ES-I3 (cell line): Measurements from ENCODE around the gene VPS13C.

Experiments
- H3K36me3 ChIP-seq: 2 replicates; pipeline ENCODE4 v1.6.1; 2013; ENCODE audit warnings: mild to moderate bottlenecking, low read length, control low read depth, moderate library complexity; ENCODE audit not compliant: insufficient read depth
- H3K4me1 ChIP-seq: 2 replicates; pipeline ENCODE4 v1.6.1; 2013; ENCODE audit warnings: mild to moderate bottlenecking, control low read depth, low read length; ENCODE audit not compliant: insufficient read depth
- H3K9ac ChIP-seq: 2 replicates; pipeline ENCODE4 v1.6.1; 2013; ENCODE audit warnings: low read depth, mild to moderate bottlenecking, low read length, moderate library complexity
- H3K9me3 ChIP-seq: 2 replicates; pipeline ENCODE4 v1.6.1; 2013; ENCODE audit warnings: mild to moderate bottlenecking, low read length, moderate library complexity; ENCODE audit not compliant: control insufficient read depth, insufficient read depth

The VPS13C gene

DNA sequence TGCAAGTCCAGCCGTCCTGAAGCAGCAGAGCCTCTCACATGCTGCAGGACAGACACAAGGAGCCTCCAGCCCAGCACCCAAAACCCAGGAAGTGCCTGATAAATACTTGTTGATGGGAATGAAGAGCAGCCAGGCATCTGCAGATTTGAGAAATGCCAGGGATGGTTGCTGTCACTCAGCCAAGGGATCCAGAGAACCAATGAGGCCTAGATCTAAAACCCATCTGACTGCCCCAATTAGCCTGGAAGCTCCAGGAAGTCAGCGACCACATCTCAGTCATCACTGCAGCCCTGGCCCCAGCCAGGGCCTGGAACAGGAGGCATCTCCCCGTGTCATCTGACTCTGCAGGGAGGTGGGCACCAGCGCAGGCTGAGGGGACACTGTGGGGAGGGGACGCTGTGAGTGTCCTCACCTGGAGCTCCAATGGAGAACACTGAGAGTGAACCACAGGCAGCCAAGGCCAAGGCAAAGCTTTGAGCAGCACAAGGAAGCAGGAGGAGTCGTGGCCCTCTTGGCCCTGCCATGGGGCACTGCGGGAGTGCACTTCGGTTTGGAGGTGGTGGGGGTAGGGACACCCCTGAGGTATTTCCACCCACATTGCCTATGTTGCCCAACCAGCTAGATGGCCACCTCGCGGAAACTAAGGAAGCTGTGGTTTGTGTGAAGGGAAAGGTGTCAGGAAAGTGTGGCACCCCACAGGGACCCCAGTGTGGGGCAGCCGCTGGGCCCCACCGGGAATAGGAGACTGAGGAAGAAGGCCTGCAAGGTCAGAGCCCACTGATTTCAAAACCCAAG is 229.5 kb downstream of the VPS13C start:
- Histone ChIP-seq H3K36me3 (no peaks in the 10 kb centered on the region), H3K4me1 (no peaks in the 10 kb centered on the region; the same call in 1 of the 2 replicates), H3K9ac (no peak overlapping the region), H3K9me3 (no peaks in the 10 kb centered on the region)

GRCh38 chr15:61829514-61829889 is 230.7 kb downstream of the VPS13C start:
- Histone ChIP-seq H3K9ac (no peak overlapping the region), H3K9me3 (no peaks in the 10 kb centered on the region), H3K4me1 (no peaks in the 10 kb centered on the region; the same call in 1 of the 2 replicates), H3K36me3 (no peaks in the 10 kb centered on the region)

GRCh38 chr15:61828860-61829513 is 231.3 kb downstream of the VPS13C start:
- no peaks in the 10 kb centered on the region for H3K9me3 ChIP-seq
- H3K4me1 ChIP-seq: no peaks in the 10 kb centered on the region; the same call in 1 of the 2 replicates
- H3K9ac ChIP-seq: no peak overlapping the region
- no peaks in the 10 kb centered on the region for H3K36me3 ChIP-seq

- Histone ChIP-seq H3K9ac (no peak overlapping the region), H3K9me3 (no peaks in the 10 kb centered on the region), H3K4me1 (no peaks in the 10 kb centered on the region; the same call in 1 of the 2 replicates), H3K36me3 (no peaks in the 10 kb centered on the region)
These were observed 232.2 kb downstream of the VPS13C start for GRCh38 chr15:61828008-61828407.

GRCh38 chr15:61827131-61827530 is 233.1 kb downstream of the VPS13C start:
- Histone ChIP-seq H3K36me3 (no peaks in the 10 kb centered on the region), H3K9ac (no peak overlapping the region), H3K9me3 (no peaks in the 10 kb centered on the region), H3K4me1 (no peaks in the 10 kb centered on the region; the same call in 1 of the 2 replicates)

DNA sequence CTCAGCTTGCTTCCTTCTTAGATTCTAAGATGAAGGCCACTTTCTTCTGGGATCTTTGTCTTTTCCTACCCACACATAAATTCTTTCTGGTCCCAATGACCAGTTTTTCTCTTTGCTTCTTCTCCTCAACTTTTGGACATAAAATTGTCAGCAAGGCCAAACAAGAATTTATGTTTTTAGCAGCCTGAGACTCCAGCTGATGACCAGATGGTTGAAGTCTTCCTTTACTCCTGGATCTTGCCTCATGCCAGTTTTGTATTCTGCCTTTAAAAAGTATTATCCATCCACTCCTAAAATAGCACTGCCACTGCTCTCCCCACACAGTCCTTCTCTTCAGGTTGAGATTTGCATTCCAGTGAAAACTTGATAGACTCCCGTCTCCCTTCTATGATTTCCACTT is 236.0 kb downstream of the VPS13C start:
- Histone ChIP-seq H3K4me1 (no peaks in the 10 kb centered on the region), H3K9me3 (no peaks in the 10 kb centered on the region), H3K36me3 (no peaks in the 10 kb centered on the region), H3K9ac (no peak overlapping the region)

- no peaks in the 10 kb centered on the region for H3K36me3 ChIP-seq
- no peaks in the 10 kb centered on the region for H3K4me1 ChIP-seq
- no peak overlapping the region for H3K9ac ChIP-seq
These were observed 237.7 kb downstream of the VPS13C start for GRCh38 chr15:61822511-61822910.

GRCh38 chr15:61820951-61821350 is 239.3 kb downstream of the VPS13C start:
- no peaks in the 10 kb centered on the region for H3K36me3 ChIP-seq
- no peaks in the 10 kb centered on the region for H3K9me3 ChIP-seq
- H3K4me1 ChIP-seq: no peaks in the 10 kb centered on the region
- no peak overlapping the region for H3K9ac ChIP-seq

More at GRCh38 chr15:61822511-61822910, 237.7 kb downstream of the VPS13C start:
- H3K9me3 ChIP-seq: no peaks in the 10 kb centered on the region

- no peaks in the 10 kb centered on the region for H3K36me3 ChIP-seq
- H3K9me3 ChIP-seq: no peaks in the 10 kb centered on the region
- H3K9ac ChIP-seq: no peak overlapping the region
- no peaks in the 10 kb centered on the region for H3K4me1 ChIP-seq
These were observed 240.0 kb downstream of the VPS13C start for GRCh38 chr15:61820212-61820611.

GRCh38 chr15:61819386-61819785 is 240.9 kb downstream of the VPS13C start:
- Histone ChIP-seq H3K36me3 (no peaks in the 10 kb centered on the region), H3K9ac (no peak overlapping the region), H3K9me3 (no peaks in the 10 kb centered on the region), H3K4me1 (no peaks in the 10 kb centered on the region)

DNA sequence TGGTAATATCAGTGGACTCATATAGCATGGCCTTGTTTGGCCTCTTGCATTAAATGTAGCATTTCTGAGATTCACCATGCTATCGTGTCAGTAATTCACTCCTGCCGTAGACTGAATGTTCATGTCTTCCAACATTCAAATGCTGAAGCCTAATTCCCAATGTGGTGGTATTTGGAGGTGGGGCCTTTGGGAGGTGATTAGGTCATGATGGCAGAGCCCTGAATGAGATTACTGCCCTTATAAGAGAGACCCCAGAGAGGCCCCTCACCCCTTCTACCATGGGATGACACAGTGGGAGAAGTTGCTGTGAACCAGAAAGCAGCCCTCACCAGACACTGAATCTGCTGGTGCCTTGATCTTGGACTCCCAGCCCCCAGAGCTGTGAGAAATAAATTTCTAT is 241.4 kb downstream of the VPS13C start:
- H3K9ac ChIP-seq: no peak overlapping the region
- H3K36me3 ChIP-seq: no peaks in the 10 kb centered on the region
- no peaks in the 10 kb centered on the region for H3K4me1 ChIP-seq
- H3K9me3 ChIP-seq: no peaks in the 10 kb centered on the region

- H3K4me1 ChIP-seq: no peaks in the 10 kb centered on the region
- no peak overlapping the region for H3K9ac ChIP-seq
- no peaks in the 10 kb centered on the region for H3K9me3 ChIP-seq
- H3K36me3 ChIP-seq: no peaks in the 10 kb centered on the region
These were observed 243.4 kb downstream of the VPS13C start for GRCh38 chr15:61816856-61817255.

DNA sequence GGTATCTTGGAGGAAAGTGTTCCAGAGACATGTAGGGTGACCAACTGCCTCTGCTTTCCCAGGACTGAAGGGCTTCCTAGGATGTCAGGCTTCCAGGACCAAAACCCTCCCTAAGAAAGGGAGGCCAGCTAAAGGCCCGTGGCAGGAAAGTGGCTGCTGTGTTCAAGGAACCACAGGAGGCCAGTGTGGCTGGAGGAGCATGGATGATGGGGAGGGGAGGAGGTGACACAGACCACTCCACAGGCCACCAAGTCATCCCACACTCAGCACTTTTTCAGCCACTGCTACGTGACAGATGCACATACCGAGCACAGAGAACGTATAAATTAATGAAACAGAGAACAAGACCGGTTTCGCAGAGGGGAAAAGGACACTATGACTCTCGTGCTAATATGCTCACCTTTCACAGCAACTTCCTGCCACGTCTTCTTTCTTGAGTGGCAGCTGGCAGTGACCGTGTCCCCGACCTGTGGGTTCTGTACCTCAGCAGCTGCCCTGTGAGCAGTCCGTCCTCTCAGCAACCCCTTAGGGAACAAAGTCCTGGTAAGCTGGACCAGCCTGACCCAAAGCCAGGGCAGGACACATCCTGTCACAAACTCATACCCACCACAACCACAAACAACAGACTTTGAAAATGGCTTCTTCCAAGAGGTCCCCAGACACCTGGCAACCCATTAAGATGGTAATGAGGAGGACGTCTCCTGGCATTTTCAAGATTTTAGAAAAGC is 244.7 kb downstream of the VPS13C start:
- no peak overlapping the region for H3K9ac ChIP-seq
- no peaks in the 10 kb centered on the region for H3K4me1 ChIP-seq
- no peaks in the 10 kb centered on the region for H3K36me3 ChIP-seq
- H3K9me3 ChIP-seq: no peaks in the 10 kb centered on the region

DNA sequence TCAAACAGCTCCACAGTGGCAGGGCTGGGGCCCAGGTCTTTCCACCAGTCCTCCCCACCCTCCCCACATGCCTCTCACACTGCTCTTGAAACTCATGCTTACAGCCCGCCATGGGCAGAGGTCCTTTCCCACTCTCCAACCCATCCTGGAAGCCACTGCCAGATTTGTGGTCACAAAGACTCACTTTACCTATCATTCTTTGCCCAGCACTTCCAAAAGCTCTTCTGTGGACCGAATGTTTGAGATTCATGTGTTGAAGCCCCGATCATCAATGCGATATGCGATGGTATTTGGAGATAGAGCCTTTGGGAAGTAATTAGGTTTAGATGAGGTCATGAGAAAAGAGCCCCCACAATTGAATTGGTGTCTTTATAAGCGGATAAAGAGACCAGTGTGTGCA is 247.8 kb downstream of the VPS13C start:
- H3K9ac ChIP-seq: no peak overlapping the region
- no peaks in the 10 kb centered on the region for H3K4me1 ChIP-seq
- no peaks in the 10 kb centered on the region for H3K9me3 ChIP-seq

More for the DNA sequence above, 247.8 kb downstream of the VPS13C start:
- no peaks in the 10 kb centered on the region for H3K36me3 ChIP-seq
